Stomach (tissue), 4 donors: ENCODE measurements around the gene SIM1.

Source experiments
- POLR2A ChIP-seq, 4 donors: fragments of 450-650 bp; IDR thresholded peaks; one replicate each; pipeline ENCODE4 v1.6.1; 2016; ENCODE audit warnings: antibody characterized with exemption in 4 of 4, control low read depth in 2 of 4, mild to moderate bottlenecking in 1 of 4, moderate library complexity in 1 of 4
- TF ChIP-seq, protein P1 (sequence below), 7 experiments: fragments of 450-650 bp in 4 of 7; fragments of 200-600 bp in 3 of 7; sonication (generic) in 3 of 7; IDR thresholded peaks; one replicate each; pipeline ENCODE4 v1.5.1; 2016 to 2019; ENCODE audit warnings: antibody characterized with exemption in 7 of 7, control low read depth in 2 of 7, mild to moderate bottlenecking in 1 of 7

DNA sequence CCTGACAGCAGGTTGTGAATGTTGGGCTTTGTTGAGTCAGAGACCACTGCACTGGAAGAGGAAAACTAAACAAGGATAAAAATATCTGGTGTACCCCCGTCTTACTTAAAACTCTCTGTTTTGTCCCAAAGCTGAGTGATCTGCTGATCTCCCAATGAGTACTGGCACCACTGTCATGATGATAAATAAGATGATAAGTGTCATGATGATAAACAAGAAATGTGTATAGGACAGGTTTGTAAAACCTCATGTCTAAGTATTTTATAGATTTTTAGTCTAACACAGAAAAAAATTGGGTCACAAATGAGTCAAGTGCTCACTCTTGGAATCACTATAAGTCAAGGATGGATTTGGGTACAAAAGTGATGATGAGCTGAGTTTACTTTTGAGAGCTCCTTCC lies 8.5 kb upstream of the SIM1 start:
- no peak for TF ChIP-seq POLR2A (IDR thresholded peaks at IDR 0.05)
- TF ChIP-seq, protein P1, sequence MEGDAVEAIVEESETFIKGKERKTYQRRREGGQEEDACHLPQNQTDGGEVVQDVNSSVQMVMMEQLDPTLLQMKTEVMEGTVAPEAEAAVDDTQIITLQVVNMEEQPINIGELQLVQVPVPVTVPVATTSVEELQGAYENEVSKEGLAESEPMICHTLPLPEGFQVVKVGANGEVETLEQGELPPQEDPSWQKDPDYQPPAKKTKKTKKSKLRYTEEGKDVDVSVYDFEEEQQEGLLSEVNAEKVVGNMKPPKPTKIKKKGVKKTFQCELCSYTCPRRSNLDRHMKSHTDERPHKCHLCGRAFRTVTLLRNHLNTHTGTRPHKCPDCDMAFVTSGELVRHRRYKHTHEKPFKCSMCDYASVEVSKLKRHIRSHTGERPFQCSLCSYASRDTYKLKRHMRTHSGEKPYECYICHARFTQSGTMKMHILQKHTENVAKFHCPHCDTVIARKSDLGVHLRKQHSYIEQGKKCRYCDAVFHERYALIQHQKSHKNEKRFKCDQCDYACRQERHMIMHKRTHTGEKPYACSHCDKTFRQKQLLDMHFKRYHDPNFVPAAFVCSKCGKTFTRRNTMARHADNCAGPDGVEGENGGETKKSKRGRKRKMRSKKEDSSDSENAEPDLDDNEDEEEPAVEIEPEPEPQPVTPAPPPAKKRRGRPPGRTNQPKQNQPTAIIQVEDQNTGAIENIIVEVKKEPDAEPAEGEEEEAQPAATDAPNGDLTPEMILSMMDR (IDR thresholded peaks at IDR 0.05), result no peak
